Vagina (tissue), 2 donors: ENCODE measurements around the gene CPLX1. TPM values are rescaled to one million over a fixed set of nuclear protein-coding genes. Genes with fewer than 3 reads are reported as not detected.

Experiments
- DNase-seq, 2 donors: peaks; one replicate each; pipeline ENCODE4 v3.0.0-alpha.2; 2017; ENCODE audit errors: extremely low spot score in 2 of 2
- H3K27ac ChIP-seq: fragments of 200-600 bp; sonication (generic); one replicate; pipeline ENCODE4 v1.5.1; 2019
- H3K27me3 ChIP-seq: fragments of 200-600 bp; sonication (generic); one replicate; pipeline ENCODE4 v1.5.1; 2019
- H3K36me3 ChIP-seq, 2 donors: fragments of 200-600 bp; sonication (generic); one replicate each; pipeline ENCODE4 v1.5.1; 2017 to 2019
- H3K4me1 ChIP-seq: fragments of 200-600 bp; sonication (generic); one replicate; pipeline ENCODE4 v1.5.1; 2019
- H3K4me3 ChIP-seq, 2 donors: fragments of 200-600 bp; sonication (generic); 1 replicate in 1 of 2; 2 replicates in 1 of 2; pipeline ENCODE4 v1.5.1; 2016 to 2019
- H3K9me3 ChIP-seq: fragments of 200-600 bp; sonication (generic); one replicate; pipeline ENCODE4 v1.5.1; 2019
- CTCF ChIP-seq, 3 experiments: fragments of 450-650 bp in 2 of 3; fragments of 200-600 bp in 1 of 3; sonication (generic) in 1 of 3; IDR thresholded peaks; one replicate each; pipeline ENCODE4 v1.5.1; 2017 to 2019; ENCODE audit warnings: antibody characterized with exemption in 3 of 3, mild to moderate bottlenecking in 2 of 3, moderate library complexity in 2 of 3
- POLR2A ChIP-seq, 2 donors: fragments of 450-650 bp; IDR thresholded peaks; one replicate each; pipeline ENCODE4 v1.6.1; 2017; ENCODE audit warnings: antibody characterized with exemption in 2 of 2, mild to moderate bottlenecking in 2 of 2, moderate library complexity in 2 of 2
- POLR2AphosphoS5 ChIP-seq, 2 donors: sonication (generic); formaldehyde crosslinking; IDR thresholded peaks; one replicate each; pipeline ENCODE4 v1.9.0; 2017; ENCODE audit warnings: antibody characterized with exemption in 2 of 2, mild to moderate bottlenecking in 2 of 2, low read depth in 1 of 2; ENCODE audit not compliant: insufficient read depth in 1 of 2
- intact Hi-C: fragments of 100-400 bp; cut with DNase I; formaldehyde crosslinking; loops from one replicate; pipeline ENCODE4 v1.15.1; 2023
- total RNA-seq: library from RNA; depleted of rRNA; stranded (reverse); fragments of >200 nt; gene quantifications from one replicate; pipeline ENCODE4 v1.2.3, GENCODE V29; 2016

CPLX1 gene
- total RNA-seq, 1 donor from 2014 or later, result 0.98 TPM

- Histone ChIP-seq H3K9me3 (no peaks in the 10 kb centered on the region), H3K36me3 (peaks cover 0 to 52% of the 10 kb centered on the region in 2 donors), H3K4me1 (peaks cover 49% of the 10 kb centered on the region), H3K27ac (no peak overlapping the region), H3K27me3 (no peaks in the 10 kb centered on the region), H3K4me3 (no peak overlapping the region)
- intact Hi-C loops, result no loop called here
- TF ChIP-seq POLR2A (IDR thresholded peaks at IDR 0.05) (no peak), POLR2AphosphoS5 (IDR thresholded peaks at IDR 0.05; ENCODE audit: insufficient read depth in 1 of 2, low read depth in 1 of 2) (no peak), CTCF (IDR thresholded peaks at IDR 0.05) (no peak)
- DNase-seq, result no peak
Measured at GRCh38 chr4:772118-772517, 53.8 kb downstream of the CPLX1 start.

- Histone ChIP-seq H3K36me3 (peaks cover 0 to 52% of the 10 kb centered on the region in 2 donors), H3K9me3 (no peaks in the 10 kb centered on the region), H3K27ac (no peak overlapping the region), H3K27me3 (no peaks in the 10 kb centered on the region), H3K4me3 (no peak overlapping the region), H3K4me1 (peaks cover 43% of the 10 kb centered on the region)
- DNase-seq, result no peak
- intact Hi-C loops, result no loop called here
- TF ChIP-seq POLR2AphosphoS5 (IDR thresholded peaks at IDR 0.05; ENCODE audit: insufficient read depth in 1 of 2, low read depth in 1 of 2), result no peak
- TF ChIP-seq CTCF (IDR thresholded peaks at IDR 0.05), result no peak
- TF ChIP-seq POLR2A (IDR thresholded peaks at IDR 0.05), result no peak
Measured at GRCh38 chr4:771464-771863, 54.5 kb downstream of the CPLX1 start.

GRCh38 chr4:770022-770421 is 55.9 kb downstream of the CPLX1 start:
- TF ChIP-seq CTCF (IDR thresholded peaks at IDR 0.05) (no peak), POLR2A (IDR thresholded peaks at IDR 0.05) (no peak), POLR2AphosphoS5 (IDR thresholded peaks at IDR 0.05; ENCODE audit: insufficient read depth in 1 of 2, low read depth in 1 of 2) (no peak)

GRCh38 chr4:769511-769910 is 56.4 kb downstream of the CPLX1 start:
- no peak for DNase-seq
- intact Hi-C loops, result no loop called here
- no peak overlapping the region for H3K27ac ChIP-seq
- H3K36me3 ChIP-seq, result peaks cover 0 to 51% of the 10 kb centered on the region in 2 donors
- H3K4me3 ChIP-seq, result no peak overlapping the region
- no peaks in the 10 kb centered on the region for H3K27me3 ChIP-seq
- TF ChIP-seq CTCF (IDR thresholded peaks at IDR 0.05) (no peak), POLR2A (IDR thresholded peaks at IDR 0.05) (no peak), POLR2AphosphoS5 (IDR thresholded peaks at IDR 0.05; ENCODE audit: insufficient read depth in 1 of 2, low read depth in 1 of 2) (no peak)
- H3K4me1 ChIP-seq, result peaks cover 30% of the 10 kb centered on the region
- no peaks in the 10 kb centered on the region for H3K9me3 ChIP-seq

More at GRCh38 chr4:770022-770421, 55.9 kb downstream of the CPLX1 start:
- H3K27ac ChIP-seq, result no peak overlapping the region
- peaks cover 0 to 50% of the 10 kb centered on the region in 2 donors for H3K36me3 ChIP-seq
- DNase-seq, result no peak
- H3K4me1 ChIP-seq, result peaks cover 35% of the 10 kb centered on the region
- H3K4me3 ChIP-seq, result no peak overlapping the region
- H3K27me3 ChIP-seq, result no peaks in the 10 kb centered on the region
- intact Hi-C loops, result no loop called here
- no peaks in the 10 kb centered on the region for H3K9me3 ChIP-seq

- Histone ChIP-seq H3K9me3 (no peaks in the 10 kb centered on the region), H3K27ac (no peak overlapping the region), H3K36me3 (peaks cover 0 to 55% of the 10 kb centered on the region in 2 donors), H3K27me3 (no peaks in the 10 kb centered on the region), H3K4me1 (peaks cover 28% of the 10 kb centered on the region), H3K4me3 (no peak overlapping the region)
- DNase-seq, result no peak
- intact Hi-C loops, result no loop called here
- TF ChIP-seq CTCF (IDR thresholded peaks at IDR 0.05), result no peak
- TF ChIP-seq POLR2AphosphoS5 (IDR thresholded peaks at IDR 0.05; ENCODE audit: insufficient read depth in 1 of 2, low read depth in 1 of 2), result no peak
- no peak for TF ChIP-seq POLR2A (IDR thresholded peaks at IDR 0.05)
Measured at GRCh38 chr4:768995-769394, 56.9 kb downstream of the CPLX1 start.
